GM20000 (cell line): ENCODE results near the gene RBM24.
"Not testable (repeated sequence)": the region's sequence is repeated elsewhere in the genome, so short reads cannot be mapped to it uniquely, and the experiment has no call there.

Experiments
- DNase-seq: peaks from one replicate; pipeline ENCODE4 v3.0.0; 2012; ENCODE audit warnings: low spot score
- TF ChIP-seq, protein P1 (sequence below): IDR thresholded peaks from 2 replicates; pipeline ENCODE4 v1.5.1; 2012; ENCODE audit warnings: mild to moderate bottlenecking, control low read depth; ENCODE audit errors: extremely low read depth, missing control alignments

Gene RBM24

DNA sequence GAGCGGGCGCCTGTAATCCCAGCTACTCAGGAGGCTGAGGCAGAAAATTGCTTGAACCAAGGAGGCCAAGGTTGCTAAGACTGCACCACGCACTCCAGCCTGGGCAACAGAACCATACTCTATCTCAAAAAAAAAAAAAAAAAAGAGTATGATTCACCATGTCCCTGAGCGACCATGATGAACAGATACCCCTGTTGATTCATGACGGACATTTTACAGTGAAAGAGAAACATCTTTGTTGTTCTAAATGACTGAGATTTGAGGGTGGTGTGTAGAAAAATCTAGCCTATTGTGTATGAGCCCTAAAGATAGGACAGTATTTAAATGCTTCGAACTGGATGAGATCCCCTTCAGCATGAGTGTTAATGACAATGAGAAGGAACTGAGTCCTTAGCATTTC is 32.8 kb downstream of the RBM24 start:
- no peak for DNase-seq
- TF ChIP-seq, protein P1, sequence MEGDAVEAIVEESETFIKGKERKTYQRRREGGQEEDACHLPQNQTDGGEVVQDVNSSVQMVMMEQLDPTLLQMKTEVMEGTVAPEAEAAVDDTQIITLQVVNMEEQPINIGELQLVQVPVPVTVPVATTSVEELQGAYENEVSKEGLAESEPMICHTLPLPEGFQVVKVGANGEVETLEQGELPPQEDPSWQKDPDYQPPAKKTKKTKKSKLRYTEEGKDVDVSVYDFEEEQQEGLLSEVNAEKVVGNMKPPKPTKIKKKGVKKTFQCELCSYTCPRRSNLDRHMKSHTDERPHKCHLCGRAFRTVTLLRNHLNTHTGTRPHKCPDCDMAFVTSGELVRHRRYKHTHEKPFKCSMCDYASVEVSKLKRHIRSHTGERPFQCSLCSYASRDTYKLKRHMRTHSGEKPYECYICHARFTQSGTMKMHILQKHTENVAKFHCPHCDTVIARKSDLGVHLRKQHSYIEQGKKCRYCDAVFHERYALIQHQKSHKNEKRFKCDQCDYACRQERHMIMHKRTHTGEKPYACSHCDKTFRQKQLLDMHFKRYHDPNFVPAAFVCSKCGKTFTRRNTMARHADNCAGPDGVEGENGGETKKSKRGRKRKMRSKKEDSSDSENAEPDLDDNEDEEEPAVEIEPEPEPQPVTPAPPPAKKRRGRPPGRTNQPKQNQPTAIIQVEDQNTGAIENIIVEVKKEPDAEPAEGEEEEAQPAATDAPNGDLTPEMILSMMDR = no peak

DNA sequence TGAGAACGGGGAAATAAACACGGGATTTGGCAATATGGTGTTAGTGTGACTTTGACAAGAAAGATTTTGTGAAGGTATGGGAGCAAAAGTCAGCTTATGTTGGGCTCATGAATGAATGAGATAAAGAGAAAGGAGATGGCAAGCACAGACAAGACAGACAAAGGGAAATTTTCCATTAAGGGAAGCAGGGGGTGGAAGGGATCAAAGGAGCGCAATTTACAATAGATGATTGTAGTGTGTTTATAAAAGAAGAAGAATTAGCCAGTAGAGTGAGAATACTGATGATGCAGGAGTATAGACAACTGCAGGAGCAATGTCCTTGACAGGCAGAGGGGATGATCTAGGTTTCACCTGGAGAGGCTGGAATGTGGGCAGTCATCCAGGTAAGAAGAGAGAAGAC is 34.1 kb downstream of the RBM24 start:
- no peak for DNase-seq

DNA sequence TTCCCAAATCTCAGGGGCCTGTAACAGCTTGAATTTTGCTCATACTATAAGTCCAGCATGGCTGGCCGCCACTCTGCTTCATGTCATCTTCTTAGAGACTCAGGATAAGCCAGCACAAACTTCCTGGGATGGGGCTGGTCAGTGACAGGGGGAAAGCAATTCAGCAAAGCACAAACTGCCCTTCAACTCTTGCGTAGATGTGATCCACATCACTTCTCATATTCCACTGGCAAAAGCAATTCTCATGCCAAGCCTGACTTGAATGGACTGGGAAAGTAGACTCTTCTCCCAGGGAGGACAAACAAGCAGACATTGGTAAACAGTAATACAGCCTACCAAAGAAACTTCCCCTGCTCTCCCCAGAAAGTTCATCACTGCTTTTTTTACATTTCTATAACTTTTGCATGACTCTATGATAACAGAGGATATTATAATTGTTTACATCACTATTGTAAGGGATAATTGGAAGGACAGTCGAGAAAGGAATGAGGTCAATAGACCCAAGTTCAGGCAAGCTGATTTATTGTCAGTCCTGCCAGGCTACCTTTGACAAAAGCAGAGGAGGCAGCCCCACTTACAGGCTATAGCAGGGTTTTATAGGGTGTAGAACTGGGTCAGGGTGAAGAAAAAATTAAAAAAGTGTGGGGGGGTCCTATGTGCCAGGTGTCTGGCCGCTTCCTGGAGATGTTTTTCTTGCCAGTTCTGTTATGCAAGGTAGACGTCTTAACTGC is 37.4 kb downstream of the RBM24 start:
- TF ChIP-seq, protein P1 = no peak

More for the DNA sequence above, 34.1 kb downstream of the RBM24 start:
- TF ChIP-seq, protein P1 = no peak

DNA sequence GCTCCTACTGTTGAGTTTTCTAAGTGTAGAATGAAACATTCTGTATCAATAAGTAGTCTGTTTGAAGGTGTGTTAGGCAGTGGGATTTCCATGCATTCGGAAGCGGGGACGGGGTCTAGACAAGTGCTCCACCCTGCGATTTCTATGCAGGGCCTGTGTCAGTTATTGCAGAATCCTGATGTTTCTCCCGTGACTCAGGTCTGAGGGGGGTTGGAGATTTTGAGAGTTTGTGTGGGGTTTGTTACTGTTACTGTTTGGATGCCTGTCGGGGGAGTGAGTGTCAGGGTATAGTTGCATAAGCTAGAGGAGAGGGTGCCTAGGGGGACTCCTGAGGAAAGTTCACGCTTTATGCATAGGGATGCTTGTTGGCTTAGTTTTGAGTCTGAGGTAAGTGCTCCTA is 39.1 kb downstream of the RBM24 start:
- DNase-seq = not testable (repeated sequence)

More for the DNA sequence above, 37.4 kb downstream of the RBM24 start:
- no peak for DNase-seq

DNA sequence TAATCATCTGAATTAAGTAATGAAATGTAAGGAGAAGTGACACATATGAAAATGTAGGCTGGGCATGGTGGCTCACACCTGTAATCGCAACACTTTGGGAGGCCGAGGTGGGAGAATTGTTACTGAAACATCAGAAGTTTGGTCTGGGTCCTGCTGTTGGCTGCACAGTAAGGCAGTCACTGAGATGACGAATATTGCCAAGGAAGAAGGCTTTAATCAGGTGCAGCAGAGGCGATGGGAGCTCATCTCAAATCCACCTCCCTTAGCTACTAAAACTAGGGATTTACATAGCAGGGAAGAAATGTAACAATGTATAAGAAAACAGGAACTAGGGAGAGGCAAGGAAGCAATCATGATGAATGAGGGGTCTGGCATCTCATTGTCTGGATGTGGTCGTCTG is 50.1 kb downstream of the RBM24 start:
- DNase-seq = no peak
- TF ChIP-seq, protein P1 = no peak

DNA sequence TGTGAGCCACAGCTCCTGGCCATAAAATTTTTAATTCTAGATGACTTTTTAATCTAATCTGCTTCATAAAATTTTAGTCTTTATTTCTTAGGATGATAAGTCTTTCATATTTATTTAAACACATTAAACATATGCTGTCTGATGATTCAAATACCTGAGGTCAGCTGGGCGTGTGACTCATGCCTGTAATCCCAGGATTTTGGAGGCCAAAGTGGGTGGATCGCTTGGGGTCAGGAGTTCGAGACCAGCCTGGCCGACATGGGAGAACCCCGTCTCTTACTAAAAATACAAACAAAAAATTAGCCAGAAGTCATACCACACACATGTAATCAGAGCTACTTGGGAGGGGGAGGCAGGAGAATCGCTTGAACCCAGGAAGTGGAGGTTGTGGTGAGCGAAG is 53.1 kb downstream of the RBM24 start:
- TF ChIP-seq, protein P1 = no peak
- no peak for DNase-seq

DNA sequence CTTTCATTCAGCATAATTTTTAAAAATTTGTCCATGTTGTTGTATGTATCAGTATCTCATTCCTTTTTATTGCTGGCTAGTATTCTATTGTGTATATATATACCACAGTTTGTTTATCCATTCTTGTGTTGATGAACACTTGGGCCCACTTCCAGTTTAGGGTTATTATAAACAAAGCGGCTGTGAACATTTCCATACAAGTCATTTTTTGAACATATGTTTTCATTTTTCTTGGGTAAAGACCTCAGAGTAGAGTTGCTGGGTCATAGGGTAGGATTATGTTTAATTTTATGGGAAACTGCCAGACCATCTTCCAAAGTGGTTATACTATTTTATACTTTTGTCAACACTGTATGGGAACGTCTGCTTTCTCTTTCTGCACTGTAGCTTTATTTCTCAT is 55.3 kb downstream of the RBM24 start:
- DNase-seq = no peak
- TF ChIP-seq, protein P1 = no peak

DNA sequence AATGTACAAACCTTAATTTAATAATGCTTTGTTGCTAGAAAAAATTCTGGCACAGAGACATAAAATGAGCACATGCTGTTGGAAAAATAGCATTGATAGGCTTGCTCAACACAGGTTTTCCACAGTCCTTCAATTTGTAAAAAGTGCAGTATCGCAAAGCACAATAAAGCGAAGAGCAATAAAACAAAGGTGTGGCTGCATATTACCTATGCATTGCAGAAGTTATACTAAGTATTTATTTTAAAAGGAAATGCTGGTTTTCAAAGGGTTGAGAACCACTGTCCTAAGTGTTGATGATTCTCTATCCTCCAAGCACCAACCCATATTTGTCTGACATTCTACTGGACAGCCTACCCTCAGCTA is 58.1 kb downstream of the RBM24 start:
- TF ChIP-seq, protein P1 = no peak

More for the DNA sequence above, 58.1 kb downstream of the RBM24 start:
- DNase-seq = no peak
